ENCODE measurements around the gene PALLD.

PALLD gene

DNA sequence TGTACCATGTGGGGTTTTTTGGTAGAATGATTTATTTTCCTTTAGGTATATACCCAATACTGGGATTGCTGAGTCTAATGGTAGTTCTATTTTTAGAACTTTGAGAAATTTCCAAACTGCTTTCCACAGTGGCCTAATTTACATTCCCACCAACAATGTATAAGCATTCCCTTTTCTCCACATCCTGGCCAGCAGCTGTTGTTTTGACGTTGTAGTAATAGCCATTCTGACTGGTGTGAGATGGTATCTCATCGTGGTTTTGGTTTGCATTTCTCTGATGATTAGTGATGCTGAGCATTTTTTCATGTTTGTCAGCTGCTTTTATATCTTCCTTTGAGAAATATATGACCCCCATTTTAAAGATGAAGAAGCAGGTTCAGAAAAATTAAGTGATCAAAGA, 359.5 kb downstream of the PALLD start:
- no peak for DNase-seq
- no peak for ATAC-seq
- Mint-ChIP-seq H3K9me3 (no peaks in the 10 kb centered on the region), H3K27me3 (peaks cover 8% of the 10 kb centered on the region), H3K4me3 (no peak overlapping the region), H3K4me1 (peaks cover 11% of the 10 kb centered on the region), H3K27ac (no peak overlapping the region)

DNA sequence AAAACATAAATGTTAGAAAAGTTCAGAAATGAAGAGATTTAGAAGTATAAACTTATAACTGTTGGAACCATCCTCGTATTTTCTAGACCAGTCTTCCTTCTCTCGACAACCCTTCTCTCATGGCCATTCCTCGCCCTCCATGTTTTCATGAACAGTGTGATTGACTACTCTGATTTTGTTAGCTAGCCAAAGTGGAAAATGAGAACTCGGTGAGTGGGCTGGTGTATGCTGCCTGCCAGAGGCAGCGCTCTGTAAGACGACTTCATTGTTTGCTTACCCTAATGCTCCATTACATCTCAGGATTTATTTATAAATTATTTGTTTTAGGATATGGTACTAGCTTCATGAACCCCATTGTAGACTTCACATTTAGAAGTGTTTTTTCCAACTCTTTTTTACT, 360.2 kb downstream of the PALLD start:
- peaks cover 11% of the 10 kb centered on the region for H3K4me1 Mint-ChIP-seq
- DNase-seq (no peak), ATAC-seq (no peak)
- no peak overlapping the region for H3K4me3 Mint-ChIP-seq
- H3K27ac Mint-ChIP-seq = no peak overlapping the region
- peaks cover 8% of the 10 kb centered on the region for H3K27me3 Mint-ChIP-seq
- no peaks in the 10 kb centered on the region for H3K9me3 Mint-ChIP-seq

DNA sequence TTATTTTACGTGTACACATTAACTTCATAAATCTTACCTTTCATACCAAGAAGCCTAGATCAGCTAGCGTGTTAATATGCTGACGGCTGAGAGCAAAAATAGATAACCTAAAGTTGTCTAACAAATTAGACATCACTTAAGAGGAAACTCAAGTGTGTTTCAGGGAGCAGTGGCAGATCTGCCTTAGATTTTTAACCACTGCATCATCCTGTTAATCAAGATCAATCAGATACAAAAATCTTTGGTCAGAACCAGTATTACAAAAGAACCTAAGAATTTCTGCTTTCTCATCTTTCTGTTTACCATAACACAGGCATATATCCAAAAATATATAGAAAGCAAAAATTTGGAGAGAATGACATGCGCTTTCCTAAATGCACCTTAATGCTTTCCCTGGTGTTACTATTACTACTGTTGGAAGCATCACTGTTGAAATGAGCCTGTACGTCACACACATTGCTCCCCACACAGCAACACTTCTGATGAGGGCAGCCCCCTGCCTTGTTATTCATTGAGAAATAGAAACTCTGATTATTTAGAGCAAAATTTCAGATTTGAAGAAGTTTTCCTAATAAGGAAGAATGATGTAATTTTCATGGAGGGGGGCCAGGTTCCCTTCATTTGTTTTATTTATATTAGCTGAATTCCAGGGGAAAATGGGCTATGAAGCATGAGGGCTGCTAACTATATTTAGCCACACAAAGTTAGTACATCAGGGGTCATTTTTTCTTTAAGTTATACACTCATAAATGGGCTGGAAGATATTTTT, 360.9 kb downstream of the PALLD start:
- no peak overlapping the region for H3K27ac Mint-ChIP-seq
- ATAC-seq (no peak), DNase-seq (no peak)
- H3K4me1 Mint-ChIP-seq = peaks cover 11% of the 10 kb centered on the region
- H3K4me3 Mint-ChIP-seq = no peak overlapping the region
- no peaks in the 10 kb centered on the region for H3K9me3 Mint-ChIP-seq
- H3K27me3 Mint-ChIP-seq = peaks cover 8% of the 10 kb centered on the region

DNA sequence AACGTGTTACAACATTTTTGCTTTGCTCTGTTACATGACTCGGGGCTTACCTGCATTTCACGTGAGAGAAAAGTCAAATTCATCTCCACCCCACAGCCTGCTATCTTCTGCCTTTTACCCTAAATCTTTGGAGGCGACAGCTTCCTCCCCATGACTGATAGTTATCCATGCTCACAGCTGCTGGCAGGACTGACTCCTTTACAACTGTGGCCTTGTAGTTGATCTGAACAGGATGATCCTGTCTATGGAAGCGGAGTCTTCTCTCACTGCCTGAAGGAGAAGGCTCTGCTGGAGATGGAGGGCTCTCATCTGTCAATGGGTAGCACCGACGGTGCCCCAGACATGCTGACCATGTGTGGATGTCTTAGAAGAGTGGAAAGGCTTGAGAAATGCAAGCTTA, 362.2 kb downstream of the PALLD start:
- DNase-seq (no peak), ATAC-seq (no peak)
- Mint-ChIP-seq H3K27me3 (no peaks in the 10 kb centered on the region), H3K9me3 (no peaks in the 10 kb centered on the region), H3K4me3 (no peak overlapping the region), H3K4me1 (no peaks in the 10 kb centered on the region), H3K27ac (peak overlapping the region in 1 of 2 donors; percentile 35)

DNA sequence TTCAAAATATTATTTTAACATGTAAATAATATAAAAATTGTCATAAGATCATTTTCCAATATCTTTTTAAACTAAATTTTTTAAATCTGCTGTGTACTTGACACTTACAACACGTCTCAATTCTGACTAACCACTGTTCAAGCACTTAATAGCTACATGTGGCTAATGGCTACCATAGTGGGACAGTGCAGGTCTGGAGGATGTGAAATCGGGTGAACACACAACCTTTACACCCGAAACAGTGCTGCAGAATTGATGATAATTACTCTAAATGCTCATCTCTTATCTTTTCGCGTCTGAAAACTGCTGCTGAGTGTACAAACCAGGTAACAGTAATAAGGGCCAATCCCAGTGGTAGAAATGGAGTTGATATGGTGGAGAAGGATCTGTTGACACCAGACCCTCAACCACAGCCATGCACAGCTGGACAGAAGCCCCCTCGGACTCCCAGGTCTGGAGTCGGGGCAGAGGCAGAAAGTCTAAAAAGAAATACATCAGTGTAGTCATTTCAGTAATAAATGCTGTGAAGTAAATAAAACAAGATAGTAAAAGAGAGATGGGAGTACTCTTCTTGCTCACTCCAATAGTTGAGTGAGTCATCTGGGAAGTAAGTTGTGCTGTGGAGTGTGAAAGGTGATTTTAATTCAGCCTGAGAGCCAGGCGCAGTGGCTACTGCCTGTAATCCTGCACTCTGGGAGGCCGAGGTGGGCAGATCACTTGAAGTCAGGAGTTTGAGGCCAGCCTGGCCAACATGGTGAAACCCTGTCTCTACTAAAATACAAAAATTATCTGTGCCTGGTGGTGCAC, 363.2 kb downstream of the PALLD start:
- no peak for DNase-seq
- Mint-ChIP-seq H3K9me3 (no peaks in the 10 kb centered on the region), H3K27me3 (no peaks in the 10 kb centered on the region), H3K4me1 (no peaks in the 10 kb centered on the region), H3K27ac (peak overlapping the region in 1 of 2 donors; percentile 54), H3K4me3 (no peak overlapping the region)
- ATAC-seq = no peak

DNA sequence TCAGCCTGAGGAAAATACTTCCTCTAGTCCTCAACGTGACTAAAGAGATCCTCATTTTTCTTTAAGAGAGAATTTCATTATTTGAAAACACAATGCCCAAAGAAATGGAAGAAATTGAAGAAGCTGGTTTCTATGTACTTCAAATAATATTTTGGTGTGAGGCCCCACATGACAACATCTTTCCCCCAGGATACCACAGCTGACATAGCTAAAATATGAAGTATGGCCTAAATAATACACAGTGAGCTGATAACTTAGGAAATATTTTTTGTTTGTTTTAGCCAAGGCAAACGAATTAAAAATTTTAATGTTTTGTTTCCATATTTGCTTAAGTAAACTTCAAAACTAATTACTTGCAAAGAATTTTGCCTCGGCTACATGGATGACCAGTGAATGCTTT, 364.0 kb downstream of the PALLD start:
- no peak overlapping the region for H3K27ac Mint-ChIP-seq
- DNase-seq = no peak
- H3K27me3 Mint-ChIP-seq = no peaks in the 10 kb centered on the region
- H3K4me3 Mint-ChIP-seq = no peak overlapping the region
- no peaks in the 10 kb centered on the region for H3K4me1 Mint-ChIP-seq
- H3K9me3 Mint-ChIP-seq = no peaks in the 10 kb centered on the region
- no peak for ATAC-seq

DNA sequence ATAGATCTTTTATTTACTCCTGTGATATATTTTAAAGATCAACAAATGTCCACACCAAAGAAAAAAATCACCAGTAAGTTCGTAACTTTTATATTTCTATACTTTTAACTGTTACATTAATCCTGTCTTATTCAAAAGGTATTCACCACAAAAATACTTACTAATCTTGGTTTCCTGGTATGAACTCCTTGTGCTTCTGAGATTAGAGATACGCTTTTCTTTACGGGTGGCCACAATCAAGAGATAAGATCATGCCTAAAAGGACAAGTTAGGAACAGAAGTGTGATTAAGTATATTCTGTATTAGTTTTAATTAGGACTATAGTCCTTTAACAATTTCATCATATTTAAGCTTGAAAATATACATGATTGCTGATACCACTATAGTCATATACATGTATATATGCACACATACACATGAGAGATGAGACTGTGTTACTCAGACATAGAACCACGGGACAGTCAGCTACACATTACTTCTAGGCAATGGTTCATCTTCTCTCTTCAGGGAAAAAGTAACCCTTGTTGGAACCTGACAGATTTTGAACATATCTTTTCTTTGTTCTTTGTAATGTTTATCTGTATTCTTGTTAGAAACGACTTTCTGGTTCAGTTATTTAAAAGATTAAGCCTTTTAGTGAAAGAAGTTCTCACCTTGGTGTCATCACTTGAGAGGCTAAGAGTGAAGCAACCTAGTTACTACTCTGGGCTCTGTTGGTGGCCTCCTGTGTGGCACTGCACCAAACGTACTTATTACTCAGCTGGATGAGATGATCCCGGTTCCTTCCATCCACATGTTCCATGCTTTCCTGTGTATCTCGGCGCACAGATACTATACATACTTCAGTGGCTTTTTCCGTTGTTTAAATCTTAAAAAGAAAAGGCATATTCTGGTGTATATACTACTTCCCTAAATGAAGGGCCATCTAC, 367.1 kb downstream of the PALLD start:
- no peak overlapping the region for H3K4me3 Mint-ChIP-seq
- ATAC-seq (no peak), DNase-seq (no peak)
- H3K4me1 Mint-ChIP-seq = no peaks in the 10 kb centered on the region
- no peaks in the 10 kb centered on the region for H3K27me3 Mint-ChIP-seq
- H3K9me3 Mint-ChIP-seq = no peaks in the 10 kb centered on the region
- no peak overlapping the region for H3K27ac Mint-ChIP-seq

DNA sequence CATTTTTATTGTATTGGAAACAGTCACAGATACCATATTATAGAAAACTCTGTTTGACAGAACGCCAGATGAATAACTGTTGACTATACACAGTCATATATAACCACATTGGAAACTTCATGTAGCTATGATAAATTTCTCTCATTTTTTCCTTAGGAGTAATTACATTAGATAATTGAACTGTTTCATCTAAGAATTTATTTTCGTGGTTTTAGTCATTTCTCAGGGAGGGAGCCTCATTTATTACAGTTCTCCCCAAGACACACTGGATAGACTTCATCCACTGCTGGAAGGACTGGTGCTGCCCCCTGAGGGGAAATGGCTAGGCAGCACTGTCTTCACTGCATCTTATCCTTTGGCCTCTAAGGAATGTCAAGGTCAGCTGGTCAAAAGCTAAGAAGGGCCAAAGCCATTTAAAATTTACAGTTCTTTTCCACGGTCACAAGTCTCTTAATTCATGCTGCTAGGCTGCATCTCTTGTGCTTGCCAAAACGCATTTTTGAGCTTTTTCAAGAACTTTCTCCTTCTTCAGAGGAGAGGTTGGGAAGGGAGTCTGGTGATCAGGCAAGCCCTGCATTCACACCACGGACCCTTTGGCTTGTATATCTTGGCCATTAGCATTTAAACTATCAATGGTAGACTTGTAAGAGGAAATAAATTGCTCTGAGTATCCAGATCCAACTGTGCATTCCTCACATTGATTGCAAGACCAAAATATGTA, 368.1 kb downstream of the PALLD start:
- H3K4me3 Mint-ChIP-seq = no peak overlapping the region
- DNase-seq = no peak
- no peak for ATAC-seq

DNA sequence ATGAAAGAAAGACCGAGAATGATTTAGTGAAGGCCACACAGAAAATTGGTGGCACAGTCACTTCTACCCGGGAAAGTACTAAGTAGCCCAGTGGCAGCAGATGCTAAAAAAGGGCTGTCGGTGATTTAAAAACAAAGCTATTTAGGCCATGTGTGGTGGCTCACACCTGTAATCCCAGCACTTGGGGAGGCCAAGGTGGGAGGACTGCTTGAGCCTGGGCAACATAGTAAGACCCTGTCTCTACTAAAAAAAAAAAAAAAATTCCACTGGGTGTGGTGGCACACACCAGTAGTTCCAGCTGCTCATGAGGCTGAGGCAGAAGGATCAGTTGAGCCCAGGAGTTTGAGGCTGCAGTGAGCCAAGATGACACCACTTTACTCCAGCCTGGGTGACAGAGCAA, 369.0 kb downstream of the PALLD start:
- H3K4me3 Mint-ChIP-seq = no peak overlapping the region
- DNase-seq = no peak
- H3K27ac Mint-ChIP-seq = no peak overlapping the region
- H3K9me3 Mint-ChIP-seq = no peaks in the 10 kb centered on the region
- no peaks in the 10 kb centered on the region for H3K27me3 Mint-ChIP-seq
- no peaks in the 10 kb centered on the region for H3K4me1 Mint-ChIP-seq
- ATAC-seq = no peak

More for the DNA sequence above, 368.1 kb downstream of the PALLD start:
- H3K27ac Mint-ChIP-seq = no peak overlapping the region
- no peaks in the 10 kb centered on the region for H3K9me3 Mint-ChIP-seq
- no peaks in the 10 kb centered on the region for H3K4me1 Mint-ChIP-seq
- no peaks in the 10 kb centered on the region for H3K27me3 Mint-ChIP-seq

DNA sequence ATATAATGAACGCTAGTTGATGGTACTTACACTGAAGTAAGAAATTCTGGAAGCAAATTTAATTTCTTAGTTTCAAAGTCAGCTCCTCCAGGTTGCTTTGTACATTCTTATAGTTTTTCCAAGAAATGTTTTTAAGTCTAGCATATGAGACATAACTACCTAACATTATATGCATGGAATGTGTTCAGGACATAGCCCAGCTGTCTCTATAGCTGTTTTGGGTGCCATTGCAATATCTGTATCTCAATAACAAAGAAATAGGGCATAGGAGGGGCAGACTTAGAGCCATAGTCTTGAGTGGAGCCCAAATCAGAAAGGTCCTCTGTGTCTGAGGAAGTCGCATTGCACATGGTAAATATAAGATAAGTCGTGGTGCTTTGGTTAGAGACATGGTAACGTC, 369.8 kb downstream of the PALLD start:
- DNase-seq (no peak), ATAC-seq (no peak)
- no peaks in the 10 kb centered on the region for H3K9me3 Mint-ChIP-seq
- H3K27me3 Mint-ChIP-seq = no peaks in the 10 kb centered on the region
- no peak overlapping the region for H3K27ac Mint-ChIP-seq
- H3K4me1 Mint-ChIP-seq = no peaks in the 10 kb centered on the region
- no peak overlapping the region for H3K4me3 Mint-ChIP-seq

DNA sequence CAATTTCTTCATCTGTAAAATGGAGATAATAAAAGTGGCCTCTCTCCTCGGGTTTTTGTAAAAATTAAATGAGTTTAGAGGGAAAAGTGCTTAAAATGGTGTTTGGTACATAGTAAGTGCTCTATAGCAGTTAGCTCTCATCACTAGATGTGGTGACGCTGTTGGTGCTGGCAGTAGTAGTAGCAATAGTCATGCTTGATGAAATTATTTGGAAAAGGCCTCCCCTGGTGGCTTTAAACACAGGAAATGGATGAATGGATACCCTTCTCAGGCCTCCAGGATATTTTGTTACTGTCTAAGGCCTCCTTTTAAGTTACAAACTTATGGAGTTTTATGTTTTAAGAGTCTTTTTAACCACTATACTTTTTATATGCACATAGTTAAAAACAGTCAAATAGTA, 370.3 kb downstream of the PALLD start:
- Mint-ChIP-seq H3K4me1 (no peaks in the 10 kb centered on the region), H3K27me3 (no peaks in the 10 kb centered on the region), H3K9me3 (no peaks in the 10 kb centered on the region), H3K4me3 (no peak overlapping the region), H3K27ac (no peak overlapping the region)
- no peak for ATAC-seq
- no peak for DNase-seq

DNA sequence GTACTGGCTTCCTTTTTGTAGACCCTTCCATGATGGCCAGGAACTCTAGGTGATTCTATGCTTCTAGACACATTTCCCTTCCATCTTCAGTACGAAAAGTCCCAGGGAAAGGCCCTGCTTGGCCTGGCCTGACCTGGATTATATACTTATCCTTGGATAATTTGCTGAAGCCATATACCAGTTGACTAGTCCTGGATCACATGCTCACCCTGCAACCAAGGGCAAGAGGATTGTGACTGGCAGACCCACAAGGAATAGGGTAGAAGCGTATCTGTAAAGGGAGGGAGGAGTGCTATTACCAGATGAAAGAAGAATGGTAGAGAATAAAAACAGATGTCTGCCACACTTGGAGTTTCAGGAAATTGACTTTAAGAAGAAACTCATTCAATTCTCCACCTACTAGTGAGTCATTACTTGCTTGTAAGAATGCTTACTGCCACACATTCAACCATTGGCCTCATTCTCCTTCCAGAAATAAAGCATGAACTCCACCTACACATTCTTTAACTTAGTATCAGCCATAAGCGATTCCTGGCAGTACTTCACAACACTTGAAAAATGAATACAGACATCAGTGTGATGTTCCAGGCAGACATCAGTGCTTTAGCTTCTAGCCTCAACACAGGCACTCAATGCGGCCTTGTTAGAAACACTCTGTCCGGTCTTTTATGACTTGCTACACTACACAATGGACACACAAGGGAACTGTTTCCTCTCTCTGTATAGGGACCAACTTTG, 371.4 kb downstream of the PALLD start:
- DNase-seq = no peak
- no peak overlapping the region for H3K27ac Mint-ChIP-seq
- no peaks in the 10 kb centered on the region for H3K27me3 Mint-ChIP-seq
- ATAC-seq = no peak
- H3K4me3 Mint-ChIP-seq = no peak overlapping the region
- H3K4me1 Mint-ChIP-seq = no peaks in the 10 kb centered on the region
- H3K9me3 Mint-ChIP-seq = no peaks in the 10 kb centered on the region

DNA sequence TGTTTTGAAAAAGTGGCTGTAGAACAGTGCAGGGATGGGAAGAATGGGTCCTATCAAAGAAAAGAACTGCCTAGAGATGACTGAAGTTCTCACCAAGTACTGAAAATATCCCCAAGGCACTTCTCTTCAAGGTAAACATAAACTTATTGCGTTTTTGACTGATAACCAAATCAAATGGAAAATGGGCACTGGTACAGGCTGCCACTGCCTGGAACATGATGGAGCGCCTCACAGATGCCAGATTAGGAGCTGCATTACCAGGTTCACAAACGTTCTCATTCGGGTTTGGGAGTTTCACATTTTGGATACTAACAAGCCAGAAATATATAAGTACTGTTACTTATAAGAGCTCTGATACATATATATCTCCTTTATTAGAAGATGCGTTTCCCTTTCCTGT, 371.9 kb downstream of the PALLD start:
- Mint-ChIP-seq H3K27me3 (peaks cover 3% of the 10 kb centered on the region), H3K27ac (no peak overlapping the region), H3K4me1 (no peaks in the 10 kb centered on the region), H3K4me3 (no peak overlapping the region), H3K9me3 (no peaks in the 10 kb centered on the region)
- DNase-seq (no peak), ATAC-seq (no peak)

DNA sequence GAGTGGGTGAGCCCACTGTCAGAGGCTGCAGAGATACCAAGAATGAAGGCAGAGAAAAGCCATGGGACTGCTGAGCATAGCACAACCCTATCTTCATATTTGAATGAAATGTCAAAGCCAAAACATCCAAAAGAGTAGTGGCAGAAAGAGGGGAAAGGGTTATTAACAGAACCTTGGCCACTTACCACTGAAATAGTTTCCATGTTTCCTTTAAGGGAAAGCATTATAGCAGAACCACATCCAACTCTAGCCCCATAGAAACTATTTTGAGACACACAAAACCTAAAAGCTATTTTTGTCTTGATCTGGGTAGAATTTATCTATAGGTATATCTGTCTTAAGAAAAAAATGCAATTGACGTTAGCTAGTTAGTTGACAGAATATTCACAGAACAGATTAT, 373.2 kb downstream of the PALLD start:
- H3K9me3 Mint-ChIP-seq = no peaks in the 10 kb centered on the region
- H3K4me1 Mint-ChIP-seq = no peaks in the 10 kb centered on the region
- peaks cover 15% of the 10 kb centered on the region for H3K27me3 Mint-ChIP-seq
- DNase-seq (no peak), ATAC-seq (no peak)
- no peak overlapping the region for H3K27ac Mint-ChIP-seq
- H3K4me3 Mint-ChIP-seq = no peak overlapping the region

DNA sequence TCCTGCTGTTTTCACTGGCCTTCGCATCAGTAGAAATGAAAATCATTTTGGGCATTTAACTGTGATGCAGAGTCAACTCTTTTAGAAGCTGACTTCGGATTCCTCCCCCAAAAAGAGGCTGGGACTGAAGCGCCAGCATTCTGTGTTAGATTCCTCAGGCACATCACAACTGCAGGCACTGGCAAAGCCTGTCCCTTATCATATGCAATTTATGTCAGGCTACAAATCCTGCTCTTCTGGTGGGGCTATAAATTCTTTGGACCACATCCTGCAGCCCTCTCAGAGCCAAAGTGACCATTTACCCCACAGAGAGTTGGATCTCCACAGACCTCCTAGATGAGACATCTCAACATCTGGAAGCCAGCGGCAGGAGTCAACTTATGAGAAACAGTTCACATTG, 374.8 kb downstream of the PALLD start:
- no peaks in the 10 kb centered on the region for H3K9me3 Mint-ChIP-seq
- DNase-seq (no peak), ATAC-seq (no peak)
- no peaks in the 10 kb centered on the region for H3K4me1 Mint-ChIP-seq
- peaks cover 27% of the 10 kb centered on the region for H3K27me3 Mint-ChIP-seq
- H3K4me3 Mint-ChIP-seq = no peak overlapping the region
- H3K27ac Mint-ChIP-seq = no peak overlapping the region
